Vagina (tissue), 2 donors: Measurements from ENCODE around the gene KRTAP19-4.

Source experiments
- CTCF ChIP-seq, 3 experiments: fragments of 450-650 bp in 2 of 3; fragments of 200-600 bp in 1 of 3; sonication (generic) in 1 of 3; IDR thresholded peaks; one replicate each; pipeline ENCODE4 v1.5.1; 2017 to 2019; ENCODE audit warnings: antibody characterized with exemption in 3 of 3, mild to moderate bottlenecking in 2 of 3, moderate library complexity in 2 of 3
- POLR2A ChIP-seq, 2 donors: fragments of 450-650 bp; IDR thresholded peaks; one replicate each; pipeline ENCODE4 v1.6.1; 2017; ENCODE audit warnings: antibody characterized with exemption in 2 of 2, mild to moderate bottlenecking in 2 of 2, moderate library complexity in 2 of 2
- POLR2AphosphoS5 ChIP-seq, 2 donors: sonication (generic); formaldehyde crosslinking; IDR thresholded peaks; one replicate each; pipeline ENCODE4 v1.9.0; 2017; ENCODE audit warnings: antibody characterized with exemption in 2 of 2, mild to moderate bottlenecking in 2 of 2, low read depth in 1 of 2; ENCODE audit not compliant: insufficient read depth in 1 of 2

GRCh38 chr21:30518876-30519275 lies 21.9 kb upstream of the KRTAP19-4 start:
- TF ChIP-seq CTCF (IDR thresholded peaks at IDR 0.05): no peak
- TF ChIP-seq POLR2A (IDR thresholded peaks at IDR 0.05): no peak
- TF ChIP-seq POLR2AphosphoS5 (IDR thresholded peaks at IDR 0.05; ENCODE audit: insufficient read depth in 1 of 2, low read depth in 1 of 2): no peak
